ENCODE measurements around the gene NOC2L. TPM values are rescaled to one million over a fixed set of nuclear protein-coding genes. Genes with fewer than 3 reads are reported as not detected.
A peak's percentile ranks its signal among the peaks of the same experiment; 100 is the strongest.

NOC2L gene
- total RNA-seq, 1 experiment from 2014 or later, result 93.4 TPM

DNA sequence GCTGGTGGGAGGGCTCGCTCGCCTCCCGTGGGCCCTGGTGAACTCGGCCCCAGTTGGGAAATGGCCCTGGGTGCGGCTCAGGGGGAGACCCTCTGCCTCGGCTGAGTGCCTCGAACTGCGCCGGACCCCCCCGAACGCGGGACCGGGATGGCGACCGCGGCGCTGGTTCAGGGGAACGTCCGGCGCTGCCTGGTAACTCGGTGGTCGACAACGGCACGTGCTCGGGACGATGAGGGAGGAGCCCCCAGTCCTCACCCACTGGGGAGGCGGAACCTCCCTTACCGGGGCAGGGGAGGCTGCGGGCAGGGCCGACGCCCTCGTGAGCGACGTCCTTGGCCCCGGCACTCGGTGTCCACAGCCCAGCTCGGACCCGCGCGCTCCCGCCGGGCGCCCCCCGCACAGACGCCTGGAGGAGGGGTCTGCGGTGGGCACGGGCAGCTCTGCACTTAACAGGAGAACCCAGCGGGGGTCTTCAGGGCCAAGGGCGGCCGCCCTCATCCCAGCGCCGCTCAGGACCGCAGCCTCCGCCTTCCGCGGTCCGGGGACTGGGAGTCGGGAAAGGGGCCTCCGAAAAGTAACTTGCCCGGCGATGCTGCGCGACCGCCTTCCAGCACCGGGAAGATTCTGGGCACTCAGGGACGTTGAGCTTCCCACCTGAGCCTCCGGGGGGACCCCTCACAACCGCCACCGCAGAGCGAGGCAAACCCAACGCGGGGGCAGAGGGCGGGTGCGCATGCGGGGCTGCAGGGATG, 39.1 kb upstream of the NOC2L start:
- DNase-seq, result peak in 1 of 2 experiments; percentile 59
- peak overlapping the region; percentile 79 for H3K4me3 Mint-ChIP-seq (ENCODE audit: unreplicated experiment)
- Histone ChIP-seq H3K9me3 (no peaks in the 10 kb centered on the region), H3K27me3 (replicated peaks; ENCODE audit: control insufficient read depth, insufficient read depth, low read length) (no peaks in the 10 kb centered on the region), H3K4me3 (ENCODE audit: low read depth, low read length) (peak overlapping the region; percentile 87), H3K4me1 (peaks cover 25% of the 10 kb centered on the region), H3K36me3 (ENCODE audit: control insufficient read depth, insufficient read depth, low read length) (no peaks in the 10 kb centered on the region)
- ChIA-PET CTCF (interaction anchor here (0.6 kb wide), 1 partner anchor 22 kb away, joined by 3 read pairs; no protein-coding TSS in a partner anchor), POLR2A (interaction anchor here (0.5 kb wide), 1 partner anchor 320 kb away, joined by 4 read pairs; no protein-coding TSS in a partner anchor)
- TF ChIP-seq, protein P1, sequence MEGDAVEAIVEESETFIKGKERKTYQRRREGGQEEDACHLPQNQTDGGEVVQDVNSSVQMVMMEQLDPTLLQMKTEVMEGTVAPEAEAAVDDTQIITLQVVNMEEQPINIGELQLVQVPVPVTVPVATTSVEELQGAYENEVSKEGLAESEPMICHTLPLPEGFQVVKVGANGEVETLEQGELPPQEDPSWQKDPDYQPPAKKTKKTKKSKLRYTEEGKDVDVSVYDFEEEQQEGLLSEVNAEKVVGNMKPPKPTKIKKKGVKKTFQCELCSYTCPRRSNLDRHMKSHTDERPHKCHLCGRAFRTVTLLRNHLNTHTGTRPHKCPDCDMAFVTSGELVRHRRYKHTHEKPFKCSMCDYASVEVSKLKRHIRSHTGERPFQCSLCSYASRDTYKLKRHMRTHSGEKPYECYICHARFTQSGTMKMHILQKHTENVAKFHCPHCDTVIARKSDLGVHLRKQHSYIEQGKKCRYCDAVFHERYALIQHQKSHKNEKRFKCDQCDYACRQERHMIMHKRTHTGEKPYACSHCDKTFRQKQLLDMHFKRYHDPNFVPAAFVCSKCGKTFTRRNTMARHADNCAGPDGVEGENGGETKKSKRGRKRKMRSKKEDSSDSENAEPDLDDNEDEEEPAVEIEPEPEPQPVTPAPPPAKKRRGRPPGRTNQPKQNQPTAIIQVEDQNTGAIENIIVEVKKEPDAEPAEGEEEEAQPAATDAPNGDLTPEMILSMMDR (IDR thresholded peaks at IDR 0.05; ENCODE audit: insufficient read depth in 1 of 2, low read depth in 1 of 2, low read length in 1 of 2, severe bottlenecking in 1 of 2, unreplicated experiment in 1 of 2), result no peak
- no peaks in the 10 kb centered on the region for H3K27me3 Mint-ChIP-seq (ENCODE audit: insufficient read depth, unreplicated experiment)
- no peak overlapping the region for H3K27ac Mint-ChIP-seq (ENCODE audit: unreplicated experiment)
- H3K36me3 Mint-ChIP-seq (ENCODE audit: insufficient read depth, unreplicated experiment), result peaks cover 40% of the 10 kb centered on the region
- intact Hi-C loops (cut with micrococcal nuclease; ENCODE audit: unreplicated experiment), result loop anchor here (5.0 kb wide), 1 partner anchor 74 kb away; the partner anchor contains the start of gene RNF223
- H3K4me1 Mint-ChIP-seq (ENCODE audit: low read depth, unreplicated experiment), result no peaks in the 10 kb centered on the region
- BruUV-seq (replicated peaks), result no TSS peak
- H3K9me3 Mint-ChIP-seq (ENCODE audit: unreplicated experiment), result no peaks in the 10 kb centered on the region

DNA sequence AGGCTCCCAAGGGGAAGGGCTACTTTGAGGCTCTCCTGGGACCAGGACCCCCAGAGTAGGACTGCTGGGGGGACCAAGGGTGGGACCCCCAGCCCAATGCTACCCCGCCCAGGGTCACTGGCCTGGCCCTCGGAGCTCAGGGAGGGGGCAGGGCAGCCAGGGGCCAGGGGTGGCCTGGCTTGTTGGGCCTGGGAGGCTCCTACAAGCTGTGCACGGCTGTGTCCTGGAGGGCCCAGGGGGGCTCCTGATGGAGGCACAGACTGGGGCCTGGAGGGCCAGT, 38.6 kb upstream of the NOC2L start:
- H3K27ac Mint-ChIP-seq (ENCODE audit: unreplicated experiment), result no peak overlapping the region
- intact Hi-C loops (cut with micrococcal nuclease; ENCODE audit: unreplicated experiment), result loop anchor here (5.0 kb wide), 1 partner anchor 75 kb away; the partner anchor contains the start of gene RNF223
- H3K4me3 ChIP-seq (ENCODE audit: low read depth, low read length), result no peak overlapping the region
- CTCF ChIA-PET, result no interaction called here
- TF ChIP-seq, protein P1 (IDR thresholded peaks at IDR 0.05; ENCODE audit: insufficient read depth in 1 of 2, low read depth in 1 of 2, low read length in 1 of 2, severe bottlenecking in 1 of 2, unreplicated experiment in 1 of 2), result no peak
- no peaks in the 10 kb centered on the region for H3K36me3 ChIP-seq (ENCODE audit: control insufficient read depth, insufficient read depth, low read length)
- H3K9me3 Mint-ChIP-seq (ENCODE audit: unreplicated experiment), result no peaks in the 10 kb centered on the region
- H3K4me1 ChIP-seq, result peaks cover 20% of the 10 kb centered on the region
- no TSS peak for BruUV-seq (replicated peaks)
- H3K27me3 Mint-ChIP-seq (ENCODE audit: insufficient read depth, unreplicated experiment), result no peaks in the 10 kb centered on the region
- no peaks in the 10 kb centered on the region for H3K4me1 Mint-ChIP-seq (ENCODE audit: low read depth, unreplicated experiment)
- DNase-seq, result peak in 1 of 2 experiments; percentile 34
- H3K4me3 Mint-ChIP-seq (ENCODE audit: unreplicated experiment), result peak overlapping the region; percentile 48
- H3K27me3 ChIP-seq (replicated peaks; ENCODE audit: control insufficient read depth, insufficient read depth, low read length), result no peaks in the 10 kb centered on the region
- POLR2A ChIA-PET, result interaction anchor here (1.0 kb wide), 1 partner anchor 16 kb away, joined by 3 read pairs; the partner anchor contains the start of gene ISG15
- peaks cover 35% of the 10 kb centered on the region for H3K36me3 Mint-ChIP-seq (ENCODE audit: insufficient read depth, unreplicated experiment)
- H3K9me3 ChIP-seq, result no peaks in the 10 kb centered on the region

DNA sequence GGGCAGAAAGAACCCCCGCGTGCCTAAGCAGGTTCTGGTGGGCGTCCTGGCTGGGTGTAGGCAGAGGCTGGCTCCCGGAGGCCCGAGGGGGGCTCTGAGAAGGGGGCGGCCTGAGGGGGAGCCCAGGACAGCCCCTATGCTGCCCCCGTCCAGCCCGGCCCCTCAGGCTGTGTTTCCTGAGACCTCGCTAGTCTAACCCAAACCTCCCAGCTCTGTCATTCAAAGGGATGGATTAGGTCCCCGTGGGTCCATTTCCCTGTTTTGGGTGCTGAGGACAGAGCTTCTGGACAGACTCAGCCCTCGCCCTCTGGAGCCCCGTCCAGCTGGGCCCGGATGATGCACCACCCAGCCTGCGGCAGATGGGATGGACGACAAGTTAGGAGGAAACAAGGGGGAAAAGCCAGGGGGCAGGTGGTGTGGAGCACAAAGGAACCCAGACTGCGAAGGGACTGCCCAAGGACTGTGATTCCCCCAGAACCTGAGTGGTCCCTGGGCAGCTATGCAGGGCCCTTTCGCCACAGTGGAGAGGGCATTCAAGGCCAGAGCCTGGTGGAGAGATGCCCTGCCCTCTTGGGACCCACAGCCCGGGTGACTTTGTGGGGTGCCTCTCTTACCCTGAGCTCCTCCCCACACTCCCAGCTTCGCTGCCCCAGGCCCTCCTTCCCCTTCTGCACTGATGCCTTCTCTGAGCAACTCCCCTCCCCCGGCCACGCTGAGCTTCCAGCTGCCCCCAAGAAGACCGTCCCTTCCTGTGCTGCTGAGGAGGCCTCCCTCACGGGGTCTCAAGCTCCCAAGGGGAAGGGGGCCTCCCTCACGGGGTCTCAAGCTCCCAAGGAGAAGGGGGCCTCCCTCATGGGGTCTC, 38.0 kb upstream of the NOC2L start:
- H3K27me3 ChIP-seq (replicated peaks; ENCODE audit: control insufficient read depth, insufficient read depth, low read length), result no peaks in the 10 kb centered on the region
- no peak overlapping the region for H3K27ac Mint-ChIP-seq (ENCODE audit: unreplicated experiment)
- H3K4me3 ChIP-seq (ENCODE audit: low read depth, low read length), result no peak overlapping the region
- POLR2A ChIA-PET, result interaction anchor here (0.7 to 1.0 kb wide), 2 partner anchors 17 to 119 kb away, joined by 3 read pairs; partner anchors contain the start of genes C1orf159 and ISG15
- peaks cover 5% of the 10 kb centered on the region; the same call in 1 of the 2 replicates for H3K9me3 ChIP-seq
- H3K9me3 Mint-ChIP-seq (ENCODE audit: unreplicated experiment), result no peaks in the 10 kb centered on the region
- peak in 1 of 2 experiments; percentile 42 for DNase-seq
- CTCF ChIA-PET, result no interaction called here
- peaks cover 36% of the 10 kb centered on the region for H3K36me3 Mint-ChIP-seq (ENCODE audit: insufficient read depth, unreplicated experiment)
- H3K36me3 ChIP-seq (ENCODE audit: control insufficient read depth, insufficient read depth, low read length), result no peaks in the 10 kb centered on the region
- H3K4me1 ChIP-seq, result peaks cover 19% of the 10 kb centered on the region
- no peaks in the 10 kb centered on the region for H3K4me1 Mint-ChIP-seq (ENCODE audit: low read depth, unreplicated experiment)
- TF ChIP-seq, protein P1 (IDR thresholded peaks at IDR 0.05; ENCODE audit: insufficient read depth in 1 of 2, low read depth in 1 of 2, low read length in 1 of 2, severe bottlenecking in 1 of 2, unreplicated experiment in 1 of 2), result no peak
- BruUV-seq (replicated peaks), result no TSS peak
- H3K27me3 Mint-ChIP-seq (ENCODE audit: insufficient read depth, unreplicated experiment), result no peaks in the 10 kb centered on the region
- intact Hi-C loops (cut with micrococcal nuclease; ENCODE audit: unreplicated experiment), result loop anchor here (5.0 kb wide), 1 partner anchor 75 kb away; the partner anchor contains the start of gene RNF223
- peak overlapping the region; percentile 48 for H3K4me3 Mint-ChIP-seq (ENCODE audit: unreplicated experiment)
